ENCODE measurements around the gene SLC16A6.
A peak's percentile ranks its signal among the peaks of the same experiment; 100 is the strongest.
"Not testable (repeated sequence)": the region's sequence is repeated elsewhere in the genome, so short reads cannot be mapped to it uniquely, and the experiment has no call there.

The SLC16A6 gene

GRCh38 chr17:68255151-68255550 lies 35.8 kb downstream of the SLC16A6 start:
- no peak for FAIRE-seq
- DNase-seq (ENCODE audit: insufficient read length, low spot score) = no peak

DNA sequence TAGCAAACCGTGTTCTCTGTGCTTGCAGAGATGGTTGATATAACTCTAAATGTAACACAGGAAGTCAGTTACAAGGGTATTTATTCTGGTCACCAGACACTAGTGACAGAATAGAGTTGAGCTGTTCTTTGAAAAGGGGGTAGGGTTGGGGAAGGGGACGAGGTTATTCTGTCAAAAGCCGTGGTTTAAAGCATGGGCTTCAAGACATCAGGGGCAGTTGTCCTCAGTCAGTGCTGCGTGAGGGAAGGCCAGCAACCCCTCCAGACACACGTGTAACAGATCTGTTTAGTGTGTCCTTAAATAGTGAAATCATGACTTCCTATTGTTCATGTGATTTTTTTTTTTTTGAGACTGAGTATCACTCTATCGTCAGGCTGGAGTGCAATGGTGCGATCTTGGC lies 37.5 kb downstream of the SLC16A6 start:
- FAIRE-seq; DNase-seq (ENCODE audit: insufficient read length, low spot score): not testable (repeated sequence)

DNA sequence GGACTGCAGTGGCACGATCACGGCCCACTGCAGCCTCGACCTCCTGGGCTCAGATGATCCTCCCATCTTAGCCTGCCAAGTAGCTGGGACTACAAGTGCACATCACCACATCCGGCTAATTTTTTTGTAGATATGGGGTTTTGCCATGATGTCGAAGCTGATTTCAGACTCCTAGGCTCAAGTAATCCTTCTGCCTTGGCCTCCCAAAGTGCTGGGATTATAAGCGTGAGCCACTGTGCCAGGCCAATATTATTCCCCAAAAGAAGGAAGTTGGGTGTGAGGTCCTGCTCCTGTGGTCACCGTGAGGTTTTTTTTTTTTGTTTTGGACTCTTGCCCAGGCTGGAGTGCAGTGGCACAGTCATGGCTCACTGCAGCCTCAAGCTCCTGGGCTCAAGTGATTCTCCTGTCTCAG lies 41.6 kb downstream of the SLC16A6 start:
- FAIRE-seq (peak; percentile 18), DNase-seq (ENCODE audit: insufficient read length, low spot score) (no peak)

DNA sequence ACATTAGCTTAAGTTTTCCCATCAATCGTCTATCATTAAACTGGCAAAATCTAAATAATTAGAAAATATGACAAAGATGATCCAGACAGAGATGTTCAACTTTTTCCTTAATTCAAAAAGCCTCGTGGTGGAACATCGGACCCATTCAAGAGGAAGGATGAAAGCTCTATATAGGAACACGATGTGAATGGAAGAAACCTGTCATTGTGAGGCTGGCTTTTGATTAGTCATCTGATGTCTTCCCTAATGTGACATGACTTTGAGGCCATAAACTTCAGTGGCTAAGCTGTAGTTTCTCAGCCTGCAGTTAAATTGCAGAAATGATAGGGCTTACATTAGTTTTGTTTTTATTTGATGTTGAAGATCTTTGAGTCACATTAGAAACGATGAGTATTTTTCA lies 42.0 kb downstream of the SLC16A6 start:
- DNase-seq (ENCODE audit: insufficient read length, low spot score) = no peak

GRCh38 chr17:68248199-68248825 lies 42.6 kb downstream of the SLC16A6 start:
- no peak for DNase-seq (ENCODE audit: insufficient read length, low spot score)
- peak; percentile 23 for FAIRE-seq

More for the DNA sequence above, 42.0 kb downstream of the SLC16A6 start:
- FAIRE-seq = peak; percentile 79

- DNase-seq (ENCODE audit: insufficient read length, low spot score) = peak; percentile 51
- peak; percentile 85 for FAIRE-seq
These were observed 43.3 kb downstream of the SLC16A6 start, which contains the start of gene AMZ2 for GRCh38 chr17:68247445-68248198. AMZ2 (plus strand) TSS chr17:68248043; CDS start chr17:68250188, 2,145 bp downstream.

- FAIRE-seq (no peak), DNase-seq (ENCODE audit: insufficient read length, low spot score) (no peak)
These were observed 44.5 kb downstream of the SLC16A6 start for GRCh38 chr17:68246271-68247028.

DNA sequence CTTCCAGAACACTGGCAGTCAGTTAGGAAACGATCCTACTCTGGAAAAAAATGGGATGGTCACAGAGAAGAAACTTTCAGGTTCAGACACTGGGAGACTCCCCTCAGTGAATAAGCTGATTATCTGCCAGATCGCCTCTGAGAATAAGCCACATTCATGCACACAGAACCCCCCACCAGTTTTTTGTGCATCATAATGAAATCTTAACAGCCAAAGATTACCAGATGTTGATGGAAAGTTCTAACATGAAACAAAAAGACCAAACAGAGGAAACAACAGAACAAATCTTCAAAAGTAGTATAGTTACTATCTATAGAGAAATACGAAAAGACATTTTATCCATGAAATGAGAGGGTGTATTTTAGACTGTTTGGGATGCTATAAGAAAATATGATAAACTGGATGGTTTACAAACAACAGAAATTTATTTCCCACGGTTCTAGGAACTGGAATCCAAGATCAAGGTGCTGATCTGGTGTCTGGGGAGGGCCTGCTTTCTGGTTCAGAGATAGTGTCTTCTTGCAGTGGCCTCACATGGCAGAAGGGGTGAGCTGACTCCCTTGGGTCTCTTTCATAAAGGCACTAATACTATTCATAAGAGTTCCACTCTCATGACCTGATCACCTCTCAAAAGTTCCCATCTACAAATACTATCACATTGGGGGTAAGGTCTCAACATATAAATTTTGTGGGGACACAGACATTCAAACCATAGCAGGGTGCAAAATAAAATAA lies 51.1 kb downstream of the SLC16A6 start:
- DNase-seq (ENCODE audit: insufficient read length, low spot score) (no peak), FAIRE-seq (peak; percentile 51)

DNA sequence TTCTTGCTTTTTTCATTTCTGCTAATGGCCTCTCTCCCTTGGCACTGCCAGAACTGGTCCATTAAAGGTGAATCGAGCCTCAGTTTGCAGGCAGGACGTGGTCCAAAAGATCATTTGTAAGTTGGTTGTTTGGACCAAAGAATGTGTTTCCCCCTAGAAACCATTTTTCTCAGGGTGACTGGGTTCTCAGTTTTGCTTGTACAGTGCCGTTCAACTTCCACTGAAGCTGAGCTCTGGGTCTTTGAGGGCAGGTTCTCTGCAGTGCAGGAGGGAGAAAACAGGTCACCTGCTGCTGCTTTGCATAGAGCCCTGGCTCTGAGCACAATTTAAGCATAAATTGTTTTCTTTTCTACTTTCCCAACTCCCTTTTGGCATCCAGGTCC lies 52.1 kb downstream of the SLC16A6 start:
- FAIRE-seq (no peak), DNase-seq (ENCODE audit: insufficient read length, low spot score) (no peak)

- no peak for DNase-seq (ENCODE audit: insufficient read length, low spot score)
- FAIRE-seq = peak; percentile 80
These were observed 52.6 kb downstream of the SLC16A6 start for GRCh38 chr17:68238164-68238870.

- FAIRE-seq = peak; percentile 98
- DNase-seq (ENCODE audit: insufficient read length, low spot score) = peak; percentile 37
These were observed 53.4 kb downstream of the SLC16A6 start for GRCh38 chr17:68237369-68238163.

DNA sequence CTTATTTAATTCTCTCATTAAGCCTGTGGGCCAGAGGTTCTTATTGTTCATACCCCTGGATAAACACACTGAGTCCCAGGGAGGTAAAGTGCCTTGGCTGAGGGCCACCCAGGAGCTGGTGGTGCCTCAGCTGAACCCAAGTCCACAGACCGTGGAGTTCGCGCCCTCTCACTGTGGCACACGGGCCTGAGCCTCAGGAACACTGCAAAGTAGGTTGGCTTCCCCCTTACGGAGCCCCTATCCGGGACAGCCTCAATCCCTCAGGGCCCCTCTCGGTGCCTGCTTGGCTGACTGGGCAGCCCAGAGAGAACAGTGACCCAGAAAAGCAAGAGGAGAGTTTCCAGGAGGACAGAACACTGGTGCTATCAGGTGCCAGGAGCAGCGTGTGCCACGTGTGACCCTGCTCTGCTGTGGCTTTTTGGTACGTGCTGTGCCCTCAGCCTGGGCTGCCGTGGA lies 55.6 kb downstream of the SLC16A6 start:
- FAIRE-seq; DNase-seq (ENCODE audit: insufficient read length, low spot score): not testable (repeated sequence)

- peak; percentile 26 for DNase-seq (ENCODE audit: insufficient read length, low spot score)
- FAIRE-seq = not testable (repeated sequence)
These were observed 56.1 kb downstream of the SLC16A6 start for GRCh38 chr17:68234726-68235335.

- FAIRE-seq; DNase-seq (ENCODE audit: insufficient read length, low spot score): not testable (repeated sequence)
These were observed 58.2 kb downstream of the SLC16A6 start for GRCh38 chr17:68232741-68233140.

- DNase-seq (ENCODE audit: insufficient read length, low spot score) (no peak), FAIRE-seq (no peak)
These were observed 59.4 kb downstream of the SLC16A6 start for GRCh38 chr17:68231541-68231940.

GRCh38 chr17:68231131-68231530 lies 59.8 kb downstream of the SLC16A6 start:
- not testable (repeated sequence) for DNase-seq (ENCODE audit: insufficient read length, low spot score); FAIRE-seq

GRCh38 chr17:68229619-68230018 lies 61.3 kb downstream of the SLC16A6 start:
- FAIRE-seq (no peak), DNase-seq (ENCODE audit: insufficient read length, low spot score) (no peak)

- peak; percentile 69 for FAIRE-seq
- DNase-seq (ENCODE audit: insufficient read length, low spot score) = no peak
These were observed 61.9 kb downstream of the SLC16A6 start for GRCh38 chr17:68228817-68229570.
